NCI-H1092 treated with DMSO at 0.1 percent for 48 hours (cell line): ENCODE measurements around the gene YWHAH.
A peak's percentile ranks its signal among the peaks of the same experiment; 100 is the strongest.

Experiments used
- DNase-seq: peaks from one replicate; lab custom pipeline; 2025; lab: John Stamatoyannopoulos, UW

Gene YWHAH

GRCh38 chr22:31943978-31944699 is at the start of gene YWHAH:
TSS of gene YWHAH (plus strand) at chr22:31944535. CDS start at chr22:31944734, 199 bp downstream.
- DNase-seq, result peak; percentile 94

- no peak for DNase-seq
Measured at GRCh38 chr22:31895411-31896123, 48.8 kb upstream of the YWHAH start.

GRCh38 chr22:31896472-31896871 is 47.9 kb upstream of the YWHAH start:
- DNase-seq, result no peak

GRCh38 chr22:31897842-31898805 is 46.2 kb upstream of the YWHAH start:
- DNase-seq, result no peak

GRCh38 chr22:31898926-31899325 is 45.4 kb upstream of the YWHAH start:
- no peak for DNase-seq

GRCh38 chr22:31899669-31900068 is 44.7 kb upstream of the YWHAH start:
- no peak for DNase-seq

GRCh38 chr22:31901388-31902137 is 42.8 kb upstream of the YWHAH start:
- no peak for DNase-seq

- DNase-seq, result no peak
Measured at GRCh38 chr22:31904651-31905050, 39.7 kb upstream of the YWHAH start.

- no peak for DNase-seq
Measured at GRCh38 chr22:31905356-31905755, 39.0 kb upstream of the YWHAH start.

- no peak for DNase-seq
Measured at GRCh38 chr22:31906086-31906485, 38.2 kb upstream of the YWHAH start.

- DNase-seq, result no peak
Measured at GRCh38 chr22:31906569-31906968, 37.8 kb upstream of the YWHAH start.

- no peak for DNase-seq
Measured at GRCh38 chr22:31909977-31910376, 34.4 kb upstream of the YWHAH start.

GRCh38 chr22:31911565-31912406 is 32.5 kb upstream of the YWHAH start:
- DNase-seq, result no peak

GRCh38 chr22:31912407-31912743 is 32.0 kb upstream of the YWHAH start:
- DNase-seq, result no peak

- no peak for DNase-seq
Measured at GRCh38 chr22:31915586-31915985, 28.7 kb upstream of the YWHAH start.

- DNase-seq, result no peak
Measured at GRCh38 chr22:31917227-31917921, 27.0 kb upstream of the YWHAH start.

- DNase-seq, result no peak
Measured at GRCh38 chr22:31919730-31920129, 24.6 kb upstream of the YWHAH start.

- no peak for DNase-seq
Measured at GRCh38 chr22:31920306-31920705, 24.0 kb upstream of the YWHAH start.

- DNase-seq, result no peak
Measured at GRCh38 chr22:31921106-31921505, 23.2 kb upstream of the YWHAH start.

GRCh38 chr22:31922534-31922933 is 21.8 kb upstream of the YWHAH start:
- no peak for DNase-seq
